COLO829 (cell line): ENCODE results near the gene SRP14.
"Not testable (repeated sequence)": the region's sequence is repeated elsewhere in the genome, so short reads cannot be mapped to it uniquely, and the experiment has no call there.

ENCODE experiments used
- DNase-seq: peaks from one replicate; pipeline ENCODE4 v3.0.0; 2012; ENCODE audit warnings: low spot score

Gene SRP14

GRCh38 chr15:40038638-40039543 lies at the start of gene SRP14:
SRP14 (minus strand) TSS chr15:40039181; CDS start chr15:40039116, 65 bp downstream.
- peak; percentile 69 for DNase-seq

GRCh38 chr15:40087991-40088928 lies 49.3 kb upstream of the SRP14 start:
- DNase-seq, result no peak

- DNase-seq, result no peak
Observed at GRCh38 chr15:40087068-40087810, 48.3 kb upstream of the SRP14 start.

DNA sequence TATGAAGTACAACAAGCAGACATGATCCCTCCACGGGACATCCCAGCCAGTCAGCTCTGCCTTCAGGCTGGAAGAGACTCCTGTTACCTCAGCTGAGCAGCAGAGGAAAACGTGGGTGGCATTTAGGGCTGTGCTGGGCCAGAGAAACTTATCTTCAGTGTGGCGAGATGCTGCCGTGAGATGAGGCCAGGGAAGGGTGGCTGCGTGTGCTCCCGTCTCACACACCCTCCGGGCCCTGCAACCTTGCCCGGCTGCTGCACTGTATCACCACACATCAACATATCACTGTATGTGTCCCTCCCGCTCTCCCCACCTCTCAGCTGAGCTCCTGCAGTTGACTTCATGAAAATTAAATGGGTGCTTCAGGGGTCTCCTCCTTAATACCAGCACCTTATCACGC lies 46.3 kb upstream of the SRP14 start:
- no peak for DNase-seq

GRCh38 chr15:40084650-40085049 lies 45.7 kb upstream of the SRP14 start:
- no peak for DNase-seq

DNA sequence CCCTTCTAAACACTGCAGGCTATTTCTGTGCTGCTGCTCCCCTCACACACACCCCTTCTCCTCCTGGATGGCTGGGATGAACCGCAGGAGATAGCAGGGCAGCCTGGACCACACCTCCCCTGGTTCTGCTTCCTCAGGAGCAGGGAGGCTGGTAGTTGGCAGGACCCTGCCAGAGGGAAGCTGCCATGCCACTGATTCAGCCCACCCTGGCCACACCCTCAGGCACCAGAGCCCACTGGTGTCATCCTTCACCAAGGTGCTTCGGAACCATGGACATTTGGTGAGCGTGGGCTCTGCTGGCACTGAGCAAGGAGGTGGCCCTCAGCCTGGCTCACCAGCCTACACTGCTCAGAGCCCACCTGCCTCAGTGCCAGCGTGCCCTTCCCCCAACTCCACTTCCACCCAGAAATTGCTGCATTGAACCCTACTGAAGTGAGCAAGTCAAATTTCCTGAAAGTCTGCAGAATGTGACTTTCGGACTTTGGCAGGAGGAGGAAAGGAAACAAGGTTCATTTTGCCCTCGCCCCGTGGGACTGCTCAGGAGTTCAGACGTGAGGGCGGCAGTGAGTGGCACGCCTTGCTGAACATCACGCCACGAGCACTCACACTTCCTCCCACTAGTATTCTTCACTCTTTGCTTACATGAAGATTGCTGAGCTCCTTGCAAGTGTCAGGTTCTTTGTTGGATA lies 43.4 kb upstream of the SRP14 start:
- no peak for DNase-seq

- peak; percentile 87 for DNase-seq
Observed at GRCh38 chr15:40081691-40082194, 42.8 kb upstream of the SRP14 start.

DNA sequence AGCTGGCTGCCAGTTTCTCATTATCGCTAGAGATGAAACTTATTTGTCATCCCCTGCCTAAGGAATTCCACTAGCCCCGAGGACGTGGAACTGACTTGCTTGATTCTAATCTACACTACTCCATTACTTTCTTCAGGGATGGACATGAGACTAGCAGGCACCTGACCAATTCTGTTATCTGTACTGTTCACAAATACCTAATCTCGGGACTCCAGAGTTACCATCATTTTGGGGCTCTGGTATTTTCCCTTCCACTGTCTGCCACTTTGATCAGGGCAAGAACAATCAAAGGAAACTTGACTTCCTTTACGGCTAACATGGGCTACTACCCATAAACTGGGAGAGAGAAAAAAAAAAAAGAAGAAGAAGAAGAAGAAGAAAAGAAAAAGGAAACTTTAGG lies 41.9 kb upstream of the SRP14 start:
- no peak for DNase-seq

- no peak for DNase-seq
Observed at GRCh38 chr15:40080104-40080503, 41.1 kb upstream of the SRP14 start.

DNA sequence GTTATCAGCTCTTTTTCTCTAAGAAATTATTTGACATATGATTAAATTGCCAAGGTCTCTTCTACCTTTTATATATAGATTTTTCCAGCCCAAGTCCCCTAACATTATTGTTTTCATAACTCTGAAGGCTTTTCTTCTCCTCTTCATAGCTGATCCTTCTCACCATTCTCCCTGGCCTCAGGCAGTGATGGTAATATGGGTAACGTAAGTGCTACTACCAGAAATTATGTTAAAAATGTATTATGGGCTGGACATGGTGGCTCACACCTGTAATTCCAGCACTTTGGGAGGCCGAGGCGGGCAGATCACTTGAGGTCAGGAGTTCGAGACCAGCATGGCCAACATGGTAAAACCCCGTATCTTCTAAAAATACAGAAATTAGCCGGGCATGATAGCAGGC lies 40.5 kb upstream of the SRP14 start:
- no peak for DNase-seq

GRCh38 chr15:40075298-40076044 lies 36.5 kb upstream of the SRP14 start:
- DNase-seq, result no peak

- not testable (repeated sequence) for DNase-seq
Observed at GRCh38 chr15:40074656-40075055, 35.7 kb upstream of the SRP14 start.

DNA sequence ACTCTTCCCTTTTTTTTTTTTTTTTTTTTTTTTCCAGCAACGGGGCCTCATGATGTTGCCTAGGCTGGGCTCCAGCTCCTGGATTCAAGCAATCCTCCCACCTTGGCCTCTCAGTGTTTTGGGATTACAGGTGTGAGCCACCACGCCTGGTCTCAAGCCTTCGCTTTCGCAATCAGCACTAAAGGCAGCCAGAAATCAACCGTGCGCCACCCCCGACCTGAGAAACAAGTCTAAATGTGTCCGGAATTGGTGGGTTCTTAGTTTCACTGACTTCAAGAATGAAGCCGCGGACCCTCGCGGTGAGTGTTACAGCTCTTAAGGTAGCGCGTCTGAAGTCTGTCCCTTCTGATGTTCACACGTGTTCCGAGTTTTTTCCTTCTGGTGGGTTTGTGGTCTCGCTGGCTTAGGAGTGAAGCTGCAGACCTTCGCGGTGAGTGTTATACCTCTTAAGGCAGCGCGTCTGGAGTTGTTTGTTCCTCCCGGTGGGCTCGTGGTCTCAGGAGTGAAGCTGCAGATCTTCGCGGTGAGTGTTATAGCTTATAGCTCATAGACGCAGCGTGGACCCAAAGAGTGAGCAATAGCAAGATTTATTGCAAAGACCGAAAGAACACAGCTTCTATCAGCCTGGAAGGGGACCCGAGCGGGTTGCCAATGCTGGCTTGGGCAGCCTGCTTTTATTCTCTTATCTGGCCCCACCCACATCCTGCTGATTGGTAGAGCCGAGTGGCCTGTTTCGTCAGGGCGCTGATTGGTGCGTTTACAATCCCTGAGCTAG lies 34.9 kb upstream of the SRP14 start:
- DNase-seq, result not testable (repeated sequence)

GRCh38 chr15:40072216-40072990 lies 33.4 kb upstream of the SRP14 start:
- no peak for DNase-seq

DNA sequence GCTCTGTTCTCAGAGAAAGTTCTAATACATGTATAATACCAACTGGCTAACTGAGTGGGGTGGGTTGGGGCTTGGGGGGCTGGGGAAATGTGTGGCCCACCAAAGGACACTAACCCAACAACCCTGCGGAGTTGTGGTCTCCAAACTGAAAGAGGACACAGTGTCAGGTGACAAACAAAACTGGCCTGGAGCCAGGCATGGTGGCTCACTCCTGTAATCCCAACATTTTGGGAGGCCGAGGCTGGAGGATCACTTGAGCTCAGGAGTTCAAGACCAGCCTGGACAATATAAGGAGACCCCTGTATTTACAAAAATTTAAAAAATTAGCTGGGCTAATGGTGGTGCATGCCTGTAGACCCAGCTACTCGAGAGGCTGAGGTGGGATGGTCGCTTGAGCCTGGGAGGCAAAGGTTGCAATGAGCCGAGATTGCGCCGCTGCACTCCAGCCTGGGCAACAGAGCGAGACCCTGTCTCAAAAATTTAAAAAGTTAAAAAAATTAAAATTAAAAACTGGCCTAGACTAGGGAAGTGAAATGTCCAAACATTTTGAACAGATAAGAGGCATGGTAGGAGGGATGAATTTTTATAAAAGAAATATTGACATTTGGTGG lies 31.7 kb upstream of the SRP14 start:
- DNase-seq, result no peak

DNA sequence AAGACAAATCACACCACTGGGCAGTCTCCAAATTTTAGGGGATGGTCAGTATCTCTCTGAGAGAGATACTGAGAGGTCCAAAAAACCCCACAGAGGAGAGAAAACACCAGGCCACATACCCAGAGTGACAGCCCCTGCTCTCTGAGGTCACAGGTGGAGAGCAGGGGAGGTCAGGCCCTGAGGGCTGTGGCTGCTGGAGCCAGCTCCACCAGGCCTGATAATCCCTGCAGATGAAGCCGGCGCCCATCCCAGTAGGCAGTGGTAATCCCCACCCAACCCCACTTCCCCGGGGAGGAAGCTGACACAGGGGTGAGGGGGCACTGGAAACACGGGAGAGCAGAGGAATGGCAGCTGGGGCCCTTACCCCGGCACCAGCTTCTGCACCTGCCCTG lies 31.2 kb upstream of the SRP14 start:
- DNase-seq, result no peak

DNA sequence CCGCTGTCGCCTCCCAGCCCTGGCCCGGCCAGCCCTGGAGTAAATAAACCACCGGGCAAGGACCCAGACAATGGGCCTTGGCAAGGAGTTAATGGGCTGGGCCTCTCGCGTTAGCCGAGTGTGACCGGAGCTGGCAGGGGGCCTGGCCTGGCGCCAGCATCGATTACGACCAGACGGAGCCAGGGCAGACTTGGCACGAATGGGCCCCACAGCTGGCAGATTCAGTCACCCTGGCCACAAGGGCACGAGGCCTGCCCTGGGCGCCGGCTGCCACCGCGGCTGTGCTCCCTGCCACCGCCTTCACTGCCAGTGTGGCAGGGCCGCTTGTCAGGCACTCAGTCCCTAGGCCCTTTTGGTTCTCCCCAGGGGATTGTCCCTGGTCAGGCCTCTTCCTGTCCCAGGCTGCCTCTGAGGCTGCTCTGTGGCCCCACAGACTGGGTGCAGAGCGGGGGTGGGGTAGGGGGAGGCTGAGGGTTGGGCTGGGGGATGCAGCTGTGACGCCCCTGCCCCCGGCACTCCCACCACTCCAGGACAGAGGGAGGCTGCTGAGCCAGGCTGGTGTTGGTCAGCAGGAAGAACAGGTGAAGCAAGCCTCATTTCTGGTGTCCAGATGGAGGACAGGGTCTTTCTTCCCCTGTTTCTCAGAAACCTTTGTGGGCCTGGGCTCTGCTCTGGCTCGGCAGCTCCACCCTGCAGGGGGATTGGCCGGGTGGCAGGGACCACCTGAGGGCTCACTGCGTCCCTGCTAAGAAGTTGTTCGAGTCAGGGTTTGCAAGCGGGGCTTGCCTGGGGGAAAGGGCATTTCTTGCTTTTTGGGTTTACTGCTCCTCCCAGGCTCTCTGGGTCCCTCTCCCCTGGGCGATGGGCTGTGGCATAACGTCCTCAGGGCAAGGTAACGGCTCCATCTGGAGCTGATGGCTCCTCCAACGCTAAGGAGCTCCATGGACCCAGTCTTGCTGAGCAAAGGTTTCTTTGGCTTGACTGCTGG lies 30.5 kb upstream of the SRP14 start:
- DNase-seq, result peak; percentile 58
